SJSA1 (cell line): ENCODE data around the gene HEPN1. TPM values are rescaled to one million over a fixed set of nuclear protein-coding genes. Genes with fewer than 3 reads are reported as not detected.
"Not testable (repeated sequence)": the region's sequence is repeated elsewhere in the genome, so short reads cannot be mapped to it uniquely, and the experiment has no call there.

ENCODE experiments used
- DNase-seq, 2 experiments: peaks; one replicate each; pipeline ENCODE4 v3.0.0-alpha.2; 2015 to 2020; ENCODE audit warnings: low spot score in 2 of 2, low read depth in 1 of 2
- H3K27ac ChIP-seq: fragments of 250-450 bp; sonication (Bioruptor Pico); 2 replicates; pipeline ENCODE4 v1.5.1; 2020; ENCODE audit warnings: mild to moderate bottlenecking, moderate library complexity
- H3K27me3 ChIP-seq: fragments of 250-450 bp; sonication (Bioruptor Pico); replicated peaks from 2 replicates; pipeline ENCODE4 v1.5.1; 2020; ENCODE audit warnings: mild to moderate bottlenecking, moderate library complexity
- H3K36me3 ChIP-seq: fragments of 250-450 bp; sonication (Bioruptor Pico); 2 replicates; pipeline ENCODE4 v1.5.1; 2020; ENCODE audit warnings: mild to moderate bottlenecking
- H3K4me1 ChIP-seq: fragments of 250-450 bp; sonication (Bioruptor Pico); replicated peaks from 2 replicates; pipeline ENCODE4 v1.6.1; 2021; ENCODE audit warnings: mild to moderate bottlenecking
- H3K4me3 ChIP-seq: fragments of 250-450 bp; sonication (Bioruptor Pico); 2 replicates; pipeline ENCODE4 v1.5.1; 2020; ENCODE audit warnings: mild to moderate bottlenecking
- H3K9me3 ChIP-seq: fragments of 250-450 bp; sonication (Bioruptor Pico); replicated peaks from 2 replicates; pipeline ENCODE4 v1.5.1; 2020; ENCODE audit warnings: mild to moderate bottlenecking
- total RNA-seq: library from RNA; depleted of rRNA; stranded (reverse); fragments of >200 nt; shearing (Covaris generic); gene quantifications from 2 replicates; pipeline ENCODE4 v1.2.3, GENCODE V29; 2014; rRNA removed

Gene HEPN1
- total RNA-seq, 1 experiment from 2014 or later: not detected

GRCh38 chr11:124945826-124946225, 26.8 kb downstream of the HEPN1 start:
- no peaks in the 10 kb centered on the region for H3K9me3 ChIP-seq
- no peak overlapping the region for H3K27ac ChIP-seq

GRCh38 chr11:124946735-124947141, 27.7 kb downstream of the HEPN1 start:
- Histone ChIP-seq H3K27ac (no peak overlapping the region), H3K36me3 (no peaks in the 10 kb centered on the region), H3K9me3 (no peaks in the 10 kb centered on the region), H3K4me1 (no peaks in the 10 kb centered on the region), H3K27me3 (no peaks in the 10 kb centered on the region), H3K4me3 (no peak overlapping the region)
- DNase-seq: no peak

More at GRCh38 chr11:124945826-124946225, 26.8 kb downstream of the HEPN1 start:
- Histone ChIP-seq H3K4me1 (no peaks in the 10 kb centered on the region), H3K4me3 (no peak overlapping the region), H3K36me3 (no peaks in the 10 kb centered on the region), H3K27me3 (no peaks in the 10 kb centered on the region)
- DNase-seq: no peak

DNA sequence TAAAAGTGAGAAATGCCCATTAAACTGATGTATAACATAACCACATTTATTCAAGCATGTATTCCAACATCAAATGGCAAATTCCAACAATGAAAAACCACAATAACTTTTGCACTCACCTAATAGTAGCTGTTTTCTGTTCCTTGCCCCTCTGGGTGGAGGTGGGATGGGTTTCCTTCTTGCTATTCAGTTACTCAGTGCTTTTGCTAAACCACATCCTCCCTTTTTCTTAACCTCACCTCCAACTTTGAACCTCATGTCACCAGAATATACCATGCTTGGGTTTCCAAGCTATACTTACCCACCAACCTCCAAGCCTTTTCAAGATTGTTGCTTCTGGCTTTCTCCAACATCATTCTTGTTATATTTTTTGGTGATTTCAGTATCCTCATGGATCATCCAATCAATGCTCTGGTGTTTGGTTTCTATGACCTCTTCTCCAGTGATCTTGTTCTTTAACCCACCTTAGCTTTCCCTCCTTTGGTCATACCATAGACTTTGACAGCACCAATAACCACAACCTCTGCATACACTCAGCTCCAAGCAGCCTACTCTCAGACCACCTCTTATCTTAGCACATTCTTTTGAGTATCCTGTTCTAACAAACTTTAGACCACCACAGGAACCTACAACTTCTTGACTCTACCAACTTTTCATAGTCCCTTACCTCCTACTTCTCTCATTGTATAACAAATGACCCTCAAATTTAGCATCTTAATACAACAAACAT, 31.7 kb downstream of the HEPN1 start:
- Histone ChIP-seq H3K27ac (no peak overlapping the region), H3K9me3 (no peaks in the 10 kb centered on the region), H3K4me3 (no peak overlapping the region), H3K27me3 (no peaks in the 10 kb centered on the region), H3K4me1 (peaks cover 8% of the 10 kb centered on the region), H3K36me3 (no peaks in the 10 kb centered on the region)
- DNase-seq: no peak

DNA sequence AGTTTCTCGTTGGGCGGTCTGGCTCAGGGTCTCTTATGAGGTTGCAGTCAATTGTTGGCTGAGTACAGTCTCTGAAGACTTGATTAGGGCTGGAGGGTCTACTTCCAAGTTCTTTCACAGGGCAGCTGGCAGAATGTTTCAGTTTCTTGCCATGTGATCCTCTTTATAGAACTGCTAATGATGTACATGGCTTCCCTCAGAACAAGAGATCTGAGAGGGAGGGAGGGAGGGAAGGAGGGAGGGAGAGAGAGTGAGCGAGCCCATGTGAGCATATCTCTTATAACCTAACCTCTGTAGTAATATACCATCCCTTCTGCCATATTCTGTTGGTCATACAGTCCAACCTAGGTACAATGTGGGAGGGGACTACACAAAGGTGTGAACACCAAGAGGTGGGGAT, 32.3 kb downstream of the HEPN1 start:
- no peak overlapping the region for H3K4me3 ChIP-seq
- H3K27me3 ChIP-seq: no peaks in the 10 kb centered on the region
- H3K27ac ChIP-seq: no peak overlapping the region
- no peaks in the 10 kb centered on the region for H3K9me3 ChIP-seq
- H3K36me3 ChIP-seq: no peaks in the 10 kb centered on the region
- H3K4me1 ChIP-seq: peaks cover 8% of the 10 kb centered on the region
- no peak for DNase-seq

DNA sequence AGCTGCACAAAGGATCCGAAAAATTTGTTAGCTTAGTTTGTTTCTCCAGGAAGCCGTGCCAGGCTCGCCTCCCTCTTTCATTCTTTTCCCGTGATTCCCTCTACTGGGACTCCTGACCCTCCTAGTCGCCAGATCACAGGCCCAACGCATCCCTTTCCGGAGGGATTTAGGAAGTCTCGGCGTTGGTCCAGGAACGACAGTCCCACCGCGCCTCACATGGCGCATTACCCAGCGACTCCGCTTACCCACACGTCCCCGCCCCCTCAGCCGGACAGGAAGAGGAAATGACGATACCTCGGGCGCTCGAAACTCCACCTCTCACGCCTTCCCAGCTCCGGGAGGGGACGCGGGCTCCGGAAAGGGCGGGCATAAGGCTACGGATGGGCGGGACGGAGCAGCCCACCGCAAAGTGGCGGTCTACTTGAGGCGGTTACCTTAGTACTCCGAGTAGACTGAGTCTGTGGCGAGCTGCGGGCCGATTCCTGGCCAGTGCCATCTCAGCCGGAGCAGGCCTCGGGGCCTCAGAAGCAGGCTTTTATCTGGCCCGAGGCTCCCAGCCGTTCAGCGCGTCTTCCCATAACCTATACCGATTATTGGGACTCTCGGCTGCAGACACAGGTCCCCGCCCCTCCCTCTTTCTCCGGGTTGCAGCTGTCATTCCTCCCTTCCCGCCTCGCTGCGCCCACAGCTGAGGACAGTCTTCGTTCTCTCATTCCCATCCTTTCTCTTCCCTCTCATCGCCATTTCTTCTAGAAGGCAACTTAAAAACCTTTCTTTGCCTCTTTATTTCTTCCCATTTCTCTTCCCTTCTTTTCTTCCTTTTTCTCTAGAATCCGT, 34.9 kb downstream of the HEPN1 start, which contains the start of gene CCDC15:
Gene CCDC15 (plus strand): TSS at position 450 of the 837 bp plus-strand sequence. CDS start 531 bp downstream, outside the sequence.
- peak within 1 kb of the TSS; percentile 79 for H3K27ac ChIP-seq
- H3K9me3 ChIP-seq: no peaks in the 10 kb centered on the region
- peaks cover 8% of the 10 kb centered on the region for H3K4me1 ChIP-seq
- peak within 1 kb of the TSS; percentile 54 for H3K4me3 ChIP-seq
- no peaks in the 10 kb centered on the region for H3K27me3 ChIP-seq
- DNase-seq: peak; percentile 89 to 95
- no peaks in the 10 kb centered on the region for H3K36me3 ChIP-seq

GRCh38 chr11:124954590-124954955, 35.5 kb downstream of the HEPN1 start:
- H3K4me3 ChIP-seq: peak overlapping the region; percentile 54
- H3K36me3 ChIP-seq: no peaks in the 10 kb centered on the region
- peak overlapping the region; percentile 79 for H3K27ac ChIP-seq
- H3K4me1 ChIP-seq: peaks cover 8% of the 10 kb centered on the region
- H3K27me3 ChIP-seq: no peaks in the 10 kb centered on the region
- no peaks in the 10 kb centered on the region for H3K9me3 ChIP-seq
- no peak for DNase-seq

DNA sequence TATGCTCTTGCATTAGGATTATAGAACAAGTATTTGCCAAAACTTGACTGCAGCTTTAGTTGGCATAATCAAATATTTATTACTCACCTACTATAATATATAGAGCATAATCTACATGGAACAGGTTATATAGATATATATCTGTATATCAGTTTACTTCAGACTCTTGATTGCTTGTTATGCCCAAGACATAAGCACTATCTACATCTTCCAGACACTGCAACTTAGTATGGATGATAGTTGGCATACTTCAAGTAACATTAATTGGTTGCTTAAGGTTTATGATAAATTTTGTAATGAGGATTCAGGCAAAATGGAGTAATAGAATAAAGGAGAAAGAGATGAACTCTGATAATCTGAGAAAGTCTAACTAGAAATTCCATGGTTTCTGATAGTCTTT, 36.0 kb downstream of the HEPN1 start:
- no peaks in the 10 kb centered on the region for H3K9me3 ChIP-seq
- no peaks in the 10 kb centered on the region for H3K27me3 ChIP-seq
- H3K27ac ChIP-seq: no peak overlapping the region
- H3K4me3 ChIP-seq: peak overlapping the region; percentile 54; the same call in 1 of the 2 replicates
- H3K4me1 ChIP-seq: peaks cover 8% of the 10 kb centered on the region
- H3K36me3 ChIP-seq: no peaks in the 10 kb centered on the region
- DNase-seq: no peak

DNA sequence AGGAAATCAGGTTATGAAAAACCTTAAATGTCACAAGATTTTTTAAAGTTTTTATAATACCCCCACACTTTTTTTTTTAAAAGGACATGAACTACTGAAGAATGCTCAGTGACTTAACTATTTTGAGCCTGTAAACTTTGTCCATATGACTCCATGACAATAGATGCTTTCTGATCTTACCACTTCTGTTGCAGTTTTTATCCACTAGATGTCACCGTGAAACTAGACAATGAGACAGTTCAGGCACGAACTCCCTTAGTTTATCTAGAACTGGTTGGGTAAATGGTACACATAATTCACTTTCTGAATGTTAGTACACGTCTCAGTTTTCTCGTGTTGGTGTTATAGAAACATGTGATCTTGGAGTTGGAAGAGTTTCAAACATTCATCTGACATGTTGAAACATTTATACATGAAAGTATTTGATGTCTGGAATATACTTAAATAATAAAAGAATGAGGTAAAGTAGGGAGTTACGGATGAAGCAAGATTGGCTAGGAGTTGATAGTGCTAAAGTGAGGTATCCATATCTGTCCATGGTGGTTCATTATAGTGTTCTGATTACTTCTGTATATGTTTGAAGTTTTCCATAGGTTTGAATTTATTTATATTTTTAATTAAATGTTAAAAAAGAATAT, 43.0 kb downstream of the HEPN1 start:
- Histone ChIP-seq H3K27me3 (no peaks in the 10 kb centered on the region), H3K9me3 (no peaks in the 10 kb centered on the region), H3K36me3 (no peaks in the 10 kb centered on the region), H3K27ac (no peak overlapping the region), H3K4me1 (no peaks in the 10 kb centered on the region), H3K4me3 (no peak overlapping the region)
- DNase-seq: peak in 1 of 2 experiments; percentile 16

DNA sequence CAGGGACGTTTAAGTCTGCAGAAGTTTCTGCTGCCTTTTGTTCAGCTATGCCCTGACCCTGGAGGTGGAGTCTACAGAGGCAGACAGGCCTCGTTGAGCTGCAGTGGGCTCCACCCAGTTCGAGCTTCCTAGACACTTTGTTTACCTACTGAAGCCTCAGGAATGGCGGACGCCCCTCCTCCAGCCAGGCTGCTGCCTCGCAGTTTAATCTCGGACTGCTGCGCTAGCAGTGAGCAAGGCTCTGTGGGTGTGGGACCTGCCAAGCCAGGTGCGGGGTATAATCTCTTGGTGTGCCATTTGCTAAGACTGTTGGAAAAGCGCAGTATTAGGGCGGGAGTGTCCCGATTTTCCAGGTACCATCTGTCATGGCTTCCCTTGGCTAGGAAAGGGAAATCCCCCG, 49.1 kb downstream of the HEPN1 start:
- not testable (repeated sequence) for H3K4me1 ChIP-seq, DNase-seq, H3K4me3 ChIP-seq, H3K9me3 ChIP-seq, H3K27ac ChIP-seq, H3K27me3 ChIP-seq, H3K36me3 ChIP-seq

Other genes with a start within 250 kb of the HEPN1 start
- 2.8 and 4.7 TPM in 2 replicates for gene SIAE, start 245.5 kb upstream of the HEPN1 start, total RNA-seq
- gene SPA17, start 245.3 kb upstream of the HEPN1 start, total RNA-seq: 2.6 and 5.5 TPM in 2 replicates
- gene NRGN, start 179.3 kb upstream of the HEPN1 start, total RNA-seq: 2.9 and 5.2 TPM in 2 replicates
- gene VSIG2, start 167.0 kb upstream of the HEPN1 start, total RNA-seq: not detected in 2 replicates
- gene ESAM, start 157.0 kb upstream of the HEPN1 start, total RNA-seq: 0.18 TPM in 1 of 2 replicates, not detected in the other
- gene MSANTD2, start 118.8 kb upstream of the HEPN1 start, total RNA-seq: 15.3 and 16.3 TPM in 2 replicates
- gene ROBO3, start 53.8 kb upstream of the HEPN1 start, total RNA-seq: 4.1 and 8.5 TPM in 2 replicates
- gene ROBO4, start 21.4 kb upstream of the HEPN1 start, total RNA-seq: 0.97 and 2.8 TPM in 2 replicates
- gene HEPACAM, start 16.8 kb downstream of the HEPN1 start, total RNA-seq: not detected in 2 replicates
- gene CCDC15, start 35.0 kb downstream of the HEPN1 start, total RNA-seq: 2.2 and 2.7 TPM in 2 replicates
- 0.18 and 0.31 TPM in 2 replicates for gene SLC37A2, start 144.1 kb downstream of the HEPN1 start, total RNA-seq
- 10.5 and 16.1 TPM in 2 replicates for gene TMEM218, start 192.4 kb downstream of the HEPN1 start, total RNA-seq
- gene PKNOX2, start 245.5 kb downstream of the HEPN1 start, total RNA-seq: not detected in 2 replicates